GM23248 (cell line): ENCODE measurements around the gene PGA4. TPM values are rescaled to one million over a fixed set of nuclear protein-coding genes. Genes with fewer than 3 reads are reported as not detected.

Source experiments
- DNase-seq: peaks from one replicate; pipeline ENCODE4 v3.0.0-alpha.2; 2015
- H2AFZ ChIP-seq: fragments of 200-600 bp; sonication (generic); 2 replicates; pipeline ENCODE4 v1.6.1; 2016; ENCODE audit warnings: antibody characterized with exemption
- H3F3A ChIP-seq: fragments of 200-600 bp; sonication (generic); 2 replicates; pipeline ENCODE4 v1.6.1; 2016; ENCODE audit warnings: mild to moderate bottlenecking, antibody characterized with exemption, mixed run types; ENCODE audit not compliant: insufficient read depth
- H3K27ac ChIP-seq: fragments of 200-600 bp; sonication (generic); 2 replicates; pipeline ENCODE4 v1.5.1; 2016; ENCODE audit warnings: mild to moderate bottlenecking
- H3K27me3 ChIP-seq: fragments of 200-600 bp; sonication (generic); replicated peaks from 2 replicates; pipeline ENCODE4 v1.6.1; 2016; ENCODE audit warnings: mild to moderate bottlenecking; ENCODE audit not compliant: insufficient read depth
- H3K36me3 ChIP-seq: fragments of 200-600 bp; sonication (generic); 2 replicates; pipeline ENCODE4 v1.6.1; 2016; ENCODE audit warnings: low read depth, mild to moderate bottlenecking
- H3K4me1 ChIP-seq: fragments of 200-600 bp; sonication (generic); 2 replicates; pipeline ENCODE4 v1.6.1; 2016; ENCODE audit warnings: mild to moderate bottlenecking; ENCODE audit not compliant: insufficient read depth
- H3K4me2 ChIP-seq: fragments of 200-600 bp; sonication (generic); one replicate; pipeline ENCODE4 v1.6.1; 2016; ENCODE audit warnings: mild to moderate bottlenecking; ENCODE audit not compliant: unreplicated experiment
- H3K4me3 ChIP-seq: fragments of 200-600 bp; sonication (generic); 2 replicates; pipeline ENCODE4 v1.5.1; 2016; ENCODE audit warnings: mild to moderate bottlenecking
- H3K79me2 ChIP-seq: fragments of 200-600 bp; sonication (generic); 2 replicates; pipeline ENCODE4 v1.6.1; 2016; ENCODE audit warnings: mild to moderate bottlenecking; ENCODE audit not compliant: insufficient read depth
- H3K9ac ChIP-seq: fragments of 200-600 bp; sonication (generic); 2 replicates; pipeline ENCODE4 v1.6.1; 2016; ENCODE audit warnings: mild to moderate bottlenecking
- H3K9me2 ChIP-seq: fragments of 200-600 bp; sonication (generic); 2 replicates; pipeline ENCODE4 v1.6.1; 2016; ENCODE audit warnings: mixed run types, mild to moderate bottlenecking, moderate library complexity; ENCODE audit not compliant: insufficient read depth
- H3K9me3 ChIP-seq: fragments of 200-600 bp; sonication (generic); one replicate; pipeline ENCODE4 v1.6.1; 2017; ENCODE audit warnings: low read depth
- H4K20me1 ChIP-seq: fragments of 200-600 bp; sonication (generic); 2 replicates; pipeline ENCODE4 v1.6.0; 2016; ENCODE audit not compliant: insufficient read depth
- EZH2 ChIP-seq: fragments of 200-600 bp; sonication (generic); IDR thresholded peaks from 2 replicates; pipeline ENCODE4 v1.6.1; 2018; ENCODE audit warnings: antibody characterized with exemption, mild to moderate bottlenecking; ENCODE audit not compliant: insufficient read depth, poor library complexity, severe bottlenecking
- EZH2phosphoT487 ChIP-seq: fragments of 200-600 bp; sonication (generic); IDR thresholded peaks from 2 replicates; pipeline ENCODE4 v1.6.1; 2018; ENCODE audit warnings: antibody characterized with exemption, moderate library complexity, mild to moderate bottlenecking, low read depth; ENCODE audit not compliant: insufficient read depth
- WGBS, 2 experiments: methylation state at CpG; one replicate each; pipeline ENCODE4 v1.1.6; 2015 to 2017; ENCODE audit warnings: low lambda C conversion rate in 2 of 2, low coverage in 1 of 2; ENCODE audit errors: missing lambda C conversion rate in 2 of 2; 5-methylcytosine and 5-hydroxymethylcytosine counted together
- in situ Hi-C: fragments of 300-500 bp; cut with MboI; formaldehyde crosslinking; loops from 2 replicates; pipeline ENCODE4 v1.15.0; 2020
- polyA plus RNA-seq: library from polyadenylated mRNA; unstranded; fragments of >200 nt; fragmentation: Nextera tagmentation; extraction: Ambion mirVana; gene quantifications from 2 replicates; pipeline ENCODE4 v1.2.1, GENCODE V29; 2016
- total RNA-seq: library from RNA; depleted of rRNA; stranded (reverse); fragments of >200 nt; shearing (Covaris generic); gene quantifications from 2 replicates; pipeline ENCODE4 v1.2.3, GENCODE V29; 2014

PGA4 gene
- total and polyA plus RNA-seq, 2 experiments from 2014 or later, result 0.31 TPM; not detected in 1

DNA sequence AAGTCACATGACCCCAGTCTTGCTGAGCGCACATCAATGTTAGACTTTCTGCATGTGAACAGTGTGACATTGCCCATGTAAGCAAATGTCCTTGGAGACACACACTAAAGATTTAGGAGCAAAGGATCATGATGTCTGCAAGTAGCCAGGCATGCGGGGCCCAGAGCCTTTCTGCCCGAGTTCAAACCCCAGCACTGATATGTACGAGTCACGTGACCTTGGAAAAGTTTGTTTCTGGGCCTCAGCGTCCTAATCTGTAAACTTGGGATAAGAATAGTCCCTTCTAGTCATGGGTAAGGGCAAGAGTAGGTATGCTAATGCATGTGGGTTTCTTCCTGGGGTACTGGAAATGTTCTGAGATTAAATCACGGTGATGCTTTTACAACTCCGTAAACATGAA, 35.6 kb upstream of the PGA4 start:
- no peak for TF ChIP-seq EZH2phosphoT487
- TF ChIP-seq EZH2, result no peak
- H4K20me1 ChIP-seq, result no peaks in the 10 kb centered on the region
- H3K27me3 ChIP-seq, result no peaks in the 10 kb centered on the region
- H3K4me3 ChIP-seq, result no peak overlapping the region
- H3K27ac ChIP-seq, result no peak overlapping the region
- H3F3A ChIP-seq, result no peaks in the 10 kb centered on the region
- H3K4me2 ChIP-seq, result no peak overlapping the region
- H3K4me1 ChIP-seq, result no peaks in the 10 kb centered on the region
- H3K9ac ChIP-seq, result no peak overlapping the region
- H3K36me3 ChIP-seq, result no peaks in the 10 kb centered on the region
- H2AFZ ChIP-seq, result no peak overlapping the region
- 72 to 75% methylated on average over 8 of the region's 8 CpGs for WGBS, 2 experiments
- no peaks in the 10 kb centered on the region for H3K9me3 ChIP-seq
- no peaks in the 10 kb centered on the region for H3K9me2 ChIP-seq
- in situ Hi-C loops, result loop anchor here (10.0 kb wide), 1 partner anchor 222 kb away; no protein-coding TSS in a partner anchor
- no peaks in the 10 kb centered on the region for H3K79me2 ChIP-seq
- DNase-seq, result no peak

DNA sequence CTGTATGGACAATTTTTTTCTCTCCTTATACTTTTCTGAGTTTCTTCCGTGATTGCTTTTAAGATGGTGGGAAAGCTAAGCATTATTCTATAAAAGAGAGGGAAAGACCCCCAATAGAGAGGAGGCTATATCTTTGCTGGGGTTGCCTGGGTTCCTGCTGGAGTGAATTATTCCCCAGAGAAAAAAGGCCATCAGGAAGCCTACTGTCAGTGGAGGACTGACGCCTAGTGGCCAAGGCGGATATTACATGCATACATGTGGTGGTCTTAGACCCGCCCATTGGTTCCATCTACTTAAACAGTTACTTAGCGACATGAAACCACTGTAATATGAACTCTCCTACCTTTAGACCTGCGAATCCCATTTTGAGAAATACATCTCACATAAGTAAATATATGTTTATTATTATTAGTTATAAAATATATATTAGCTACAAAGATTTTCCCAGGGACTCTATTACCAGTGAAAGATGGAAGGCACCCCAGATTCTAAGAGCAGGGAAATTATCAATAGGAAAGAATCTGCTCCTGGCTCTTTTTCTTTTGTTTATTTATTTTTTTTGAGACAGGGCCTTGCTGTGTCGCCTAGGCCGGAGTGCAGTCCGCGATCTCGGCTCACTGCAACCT, 34.5 kb upstream of the PGA4 start:
- H3K4me3 ChIP-seq, result no peak overlapping the region
- in situ Hi-C loops, result loop anchor here (10.0 kb wide), 1 partner anchor 223 kb away; no protein-coding TSS in a partner anchor

DNA sequence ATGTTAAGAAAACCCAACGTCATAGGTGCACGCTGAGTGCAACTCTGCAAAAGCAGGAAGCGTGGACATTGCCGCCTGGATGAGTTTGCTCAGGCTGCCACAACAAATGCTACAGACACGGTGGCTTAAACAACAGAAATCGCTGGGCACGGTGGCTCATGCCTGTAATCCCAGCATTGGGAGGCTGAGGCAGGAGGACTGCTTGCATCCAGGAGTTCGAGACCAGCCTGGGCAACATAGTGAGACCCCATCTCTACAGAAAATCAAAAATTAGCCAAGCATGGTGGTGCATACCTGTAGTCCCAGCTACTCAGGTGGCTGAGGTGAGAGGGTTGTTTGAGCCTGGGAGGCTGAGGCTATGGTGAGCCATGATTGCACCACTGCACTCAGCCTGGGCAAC, 32.2 kb upstream of the PGA4 start:
- H4K20me1 ChIP-seq, result no peaks in the 10 kb centered on the region
- peaks cover 4% of the 10 kb centered on the region; the same call in 1 of the 2 replicates for H3K27me3 ChIP-seq
- H3K79me2 ChIP-seq, result no peaks in the 10 kb centered on the region
- no peak overlapping the region for H3K27ac ChIP-seq
- no peak overlapping the region for H3K4me2 ChIP-seq
- H3F3A ChIP-seq, result no peaks in the 10 kb centered on the region
- no peaks in the 10 kb centered on the region for H3K9me3 ChIP-seq
- H3K4me3 ChIP-seq, result no peak overlapping the region
- TF ChIP-seq EZH2 (no peak), EZH2phosphoT487 (no peak)
- no peaks in the 10 kb centered on the region for H3K4me1 ChIP-seq
- in situ Hi-C loops, result loop anchor here (10.0 kb wide), 1 partner anchor 225 kb away; no protein-coding TSS in a partner anchor
- no peak for DNase-seq
- 58 to 66% methylated on average over 8 of the region's 8 CpGs for WGBS, 2 experiments
- no peaks in the 10 kb centered on the region for H3K36me3 ChIP-seq
- H3K9ac ChIP-seq, result no peak overlapping the region
- no peaks in the 10 kb centered on the region for H3K9me2 ChIP-seq
- H2AFZ ChIP-seq, result no peak overlapping the region

More for the DNA sequence above, 34.5 kb upstream of the PGA4 start:
- Histone ChIP-seq H3K27ac (no peak overlapping the region), H3K4me1 (no peaks in the 10 kb centered on the region), H3K27me3 (no peaks in the 10 kb centered on the region), H3K4me2 (no peak overlapping the region), H2AFZ (no peak overlapping the region), H3K9me3 (no peaks in the 10 kb centered on the region), H3K36me3 (no peaks in the 10 kb centered on the region), H3K79me2 (no peaks in the 10 kb centered on the region), H3F3A (no peaks in the 10 kb centered on the region), H4K20me1 (no peaks in the 10 kb centered on the region), H3K9me2 (no peaks in the 10 kb centered on the region), H3K9ac (no peak overlapping the region)
- 39% methylated on average over 11 of the region's 11 CpGs for WGBS, 2 experiments
- peak; percentile 80 for DNase-seq
- TF ChIP-seq EZH2 (no peak), EZH2phosphoT487 (no peak)

DNA sequence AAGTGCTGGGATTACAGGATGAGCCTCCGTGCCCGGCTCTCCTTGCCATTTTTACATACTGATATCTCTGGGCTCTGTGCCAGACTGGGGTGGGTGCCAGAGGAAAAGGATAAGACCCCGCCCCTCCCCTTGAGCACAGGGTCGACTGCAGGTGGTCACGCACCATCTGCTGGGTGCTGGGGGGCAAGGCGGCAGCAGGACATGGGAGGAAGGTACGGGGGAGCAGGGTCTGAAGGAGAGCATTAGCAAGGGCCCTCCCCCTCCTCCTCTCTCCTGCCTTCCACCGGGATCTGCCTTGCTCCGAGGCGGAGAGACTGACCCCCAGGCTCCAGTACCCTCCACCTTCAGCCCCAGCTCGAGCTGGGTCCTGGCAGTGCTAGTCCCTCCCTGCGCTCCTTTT, 28.6 kb upstream of the PGA4 start:
- in situ Hi-C loops, result no loop called here
- H3K9ac ChIP-seq, result no peak overlapping the region

More for the DNA sequence above, 28.6 kb upstream of the PGA4 start:
- Histone ChIP-seq H3K4me2 (no peak overlapping the region), H3K36me3 (no peaks in the 10 kb centered on the region), H3K27me3 (peaks cover 9% of the 10 kb centered on the region), H4K20me1 (no peaks in the 10 kb centered on the region), H2AFZ (no peak overlapping the region), H3K9me2 (no peaks in the 10 kb centered on the region), H3K4me1 (no peaks in the 10 kb centered on the region), H3F3A (no peaks in the 10 kb centered on the region), H3K79me2 (no peaks in the 10 kb centered on the region), H3K4me3 (no peak overlapping the region), H3K9me3 (no peaks in the 10 kb centered on the region), H3K27ac (no peak overlapping the region)
- DNase-seq, result no peak
- TF ChIP-seq EZH2phosphoT487 (no peak), EZH2 (no peak)
- 28 to 34% methylated on average over 12 of the region's 12 CpGs for WGBS, 2 experiments
